ENCODE results near the gene HEXIM1.
A peak's percentile ranks its signal among the peaks of the same experiment; 100 is the strongest.

HEXIM1 gene

GRCh38 chr17:45148183-45149036 is at the start of gene HEXIM1:
Gene HEXIM1, plus strand, starts transcription at chr17:45148475. Its CDS starts 716 bp downstream, at chr17:45149191.
- DNase-seq (ENCODE audit: low read depth) = peak; percentile 99

DNA sequence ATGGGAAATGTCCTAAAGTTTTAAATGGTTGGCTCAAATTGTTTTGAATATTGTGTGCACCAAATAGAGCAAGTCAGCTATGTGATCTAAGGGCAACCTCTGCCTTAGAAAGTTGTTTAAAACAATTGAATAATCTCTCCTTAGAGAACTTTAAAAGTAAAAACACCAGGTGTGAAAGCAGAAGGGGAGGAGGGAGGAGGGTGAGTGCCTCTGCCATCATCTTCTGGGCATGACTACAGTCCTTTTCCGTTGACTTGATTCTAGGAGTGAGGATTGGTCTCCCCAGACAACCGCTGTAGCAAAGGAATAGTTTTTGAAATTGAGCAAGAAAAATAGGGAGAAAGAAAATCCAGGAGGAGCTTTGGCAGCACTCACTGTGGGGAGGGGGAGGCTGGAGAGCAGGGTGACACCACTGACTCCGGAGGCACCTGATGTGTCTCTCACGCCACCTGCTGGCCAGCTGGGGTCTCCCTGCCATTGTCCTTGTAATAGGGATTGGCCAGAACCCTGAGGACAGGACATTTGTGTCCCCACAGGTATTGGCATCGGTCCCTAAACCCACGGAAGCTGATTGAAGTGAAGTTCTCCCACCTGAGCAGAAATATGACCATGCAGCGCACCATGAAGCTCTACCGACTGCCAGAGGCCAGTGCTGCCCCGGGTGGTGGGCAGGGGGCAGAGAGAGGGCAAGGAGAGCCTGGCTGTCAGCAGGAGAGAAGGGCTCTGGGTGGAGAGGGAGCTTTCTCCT is 49.2 kb upstream of the HEXIM1 start:
- peak; percentile 51 for DNase-seq (ENCODE audit: low read depth)

DNA sequence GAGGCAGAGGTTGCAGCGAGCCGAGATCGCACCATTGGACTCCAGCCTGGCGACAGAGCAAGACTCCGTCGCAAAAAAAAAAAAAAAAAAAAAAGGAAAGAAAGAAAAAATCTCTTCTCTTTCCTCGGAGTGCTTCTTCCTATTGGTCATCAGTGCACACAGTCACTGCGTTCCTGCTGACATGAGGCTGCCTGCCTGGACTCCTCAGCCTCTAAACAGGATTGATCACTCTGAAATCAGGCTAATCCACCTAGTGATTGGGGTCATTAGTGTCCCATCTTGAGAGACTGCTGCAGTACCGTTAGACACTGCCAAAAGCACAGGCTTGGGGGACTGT is 46.8 kb upstream of the HEXIM1 start:
- DNase-seq (ENCODE audit: low read depth) = no peak

- DNase-seq (ENCODE audit: low read depth) = no peak
These were observed 46.1 kb upstream of the HEXIM1 start for GRCh38 chr17:45101883-45102811.

- no peak for DNase-seq (ENCODE audit: low read depth)
These were observed 45.4 kb upstream of the HEXIM1 start for GRCh38 chr17:45102856-45103255.

GRCh38 chr17:45103269-45103795 is 44.9 kb upstream of the HEXIM1 start:
- no peak for DNase-seq (ENCODE audit: low read depth)

DNA sequence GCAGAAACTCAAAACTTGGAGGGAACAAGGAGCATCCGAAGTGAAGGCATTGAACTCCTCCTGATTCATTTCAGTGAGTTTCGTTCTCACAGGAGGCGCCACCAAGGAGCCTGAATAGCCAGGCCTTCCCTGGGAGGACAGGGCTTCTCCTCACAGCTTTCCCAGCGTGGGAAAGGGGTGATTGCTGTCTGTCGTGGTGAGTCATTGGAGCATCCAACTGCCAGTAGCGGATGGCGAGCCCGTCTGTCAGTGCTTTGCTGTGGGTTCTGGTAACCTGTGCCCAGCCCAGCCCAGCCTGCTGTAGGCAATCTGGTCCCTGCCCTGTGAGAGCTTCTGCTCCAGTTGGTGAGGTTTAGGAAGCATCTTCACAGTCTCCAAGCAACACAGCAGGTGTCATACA is 44.2 kb upstream of the HEXIM1 start:
- no peak for DNase-seq (ENCODE audit: low read depth)

DNA sequence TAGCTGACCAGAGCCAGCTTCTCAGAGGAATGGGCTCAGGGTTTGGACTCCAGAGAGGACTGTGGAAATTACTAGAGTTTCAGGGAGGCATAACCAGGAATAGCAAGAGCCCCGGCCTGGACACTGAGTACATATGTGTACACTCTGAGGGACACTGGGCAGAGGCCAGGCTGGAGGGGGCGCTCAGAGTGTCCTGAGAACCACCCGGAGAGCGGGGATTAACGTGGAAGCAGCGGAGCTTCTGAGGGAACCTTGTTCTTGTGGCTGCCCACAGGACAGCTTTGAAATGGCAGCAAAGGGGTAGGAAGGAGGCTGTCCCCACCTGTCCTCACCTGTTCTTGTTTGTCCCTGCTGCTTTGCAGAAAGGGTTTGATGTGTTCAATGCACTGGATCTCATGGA is 43.8 kb upstream of the HEXIM1 start:
- DNase-seq (ENCODE audit: low read depth) = no peak

DNA sequence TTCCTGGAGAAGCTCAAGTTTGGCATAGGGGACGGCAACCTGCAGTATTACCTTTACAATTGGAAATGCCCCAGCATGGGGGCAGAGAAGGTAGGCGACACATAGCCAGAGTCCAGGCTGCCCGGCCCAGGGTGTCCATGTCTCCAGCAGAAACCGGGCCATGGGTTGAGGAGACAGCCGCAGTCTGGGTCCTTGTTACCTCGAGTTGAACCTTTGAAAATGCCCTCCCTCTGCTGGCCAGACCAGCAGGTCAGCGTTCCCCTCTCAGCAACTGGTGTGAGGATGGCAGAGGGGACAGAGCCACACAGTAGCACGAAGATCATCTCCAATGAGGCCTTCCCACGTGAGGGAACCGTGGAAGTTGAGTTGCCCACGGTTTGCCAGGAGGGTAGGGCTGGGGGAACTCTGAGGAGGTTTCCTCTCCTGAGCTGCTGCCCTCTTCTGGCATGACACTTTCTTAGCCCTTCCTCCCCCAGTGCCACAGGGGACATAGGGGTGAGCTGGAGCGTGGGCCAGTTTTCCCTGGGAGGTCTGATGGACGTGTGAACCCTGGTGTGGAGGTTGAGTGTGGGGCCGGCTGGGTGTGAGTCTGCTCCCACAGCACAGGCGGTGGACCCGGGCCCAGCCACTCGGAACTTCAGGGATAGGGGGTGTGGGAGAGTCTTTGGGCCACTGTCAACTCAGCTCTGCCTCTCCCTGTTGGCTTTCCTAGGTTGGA is 43.2 kb upstream of the HEXIM1 start:
- DNase-seq (ENCODE audit: low read depth) = no peak

DNA sequence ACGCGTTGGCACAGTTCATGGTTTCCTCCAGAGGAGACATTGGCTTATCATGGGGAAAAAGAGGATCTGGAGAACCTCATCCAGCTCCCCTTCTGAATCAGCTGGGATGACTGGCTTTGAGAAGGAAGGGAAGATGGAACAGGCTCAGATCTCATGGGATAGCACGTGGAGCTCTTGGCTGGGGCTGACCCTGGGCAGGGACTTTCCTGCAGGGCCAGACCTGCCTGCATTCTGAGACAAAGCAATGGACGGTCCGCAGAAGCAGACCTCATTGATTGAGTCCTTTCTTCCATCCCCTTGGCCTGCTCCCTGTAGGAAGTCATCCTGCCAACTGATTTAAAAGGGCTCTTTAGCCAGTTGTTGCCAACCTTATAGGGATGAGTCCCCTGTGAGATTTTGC is 42.2 kb upstream of the HEXIM1 start:
- DNase-seq (ENCODE audit: low read depth) = no peak

- DNase-seq (ENCODE audit: low read depth) = no peak
These were observed 41.7 kb upstream of the HEXIM1 start for GRCh38 chr17:45106582-45106981.

GRCh38 chr17:45107293-45108010 is 40.8 kb upstream of the HEXIM1 start:
- no peak for DNase-seq (ENCODE audit: low read depth)

DNA sequence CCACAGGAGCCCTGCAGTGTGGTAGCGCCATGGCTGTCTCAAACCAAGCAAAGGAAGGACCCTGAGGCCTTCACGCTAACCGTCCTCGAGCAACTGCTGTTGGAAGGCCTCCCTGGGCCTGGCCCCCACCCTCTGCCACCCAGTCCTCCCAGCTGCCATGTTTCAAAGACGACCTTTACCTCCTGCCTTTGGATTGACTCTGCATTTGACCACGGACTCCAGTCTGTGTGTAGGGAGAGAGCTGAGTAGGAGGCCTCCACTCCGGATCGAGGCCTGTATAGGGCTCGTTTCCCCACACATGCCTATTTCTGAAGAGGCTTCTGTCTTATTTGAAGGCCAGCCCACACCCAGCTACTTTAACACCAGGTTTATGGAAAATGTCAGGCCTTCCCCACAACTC is 40.2 kb upstream of the HEXIM1 start:
- no peak for DNase-seq (ENCODE audit: low read depth)

DNA sequence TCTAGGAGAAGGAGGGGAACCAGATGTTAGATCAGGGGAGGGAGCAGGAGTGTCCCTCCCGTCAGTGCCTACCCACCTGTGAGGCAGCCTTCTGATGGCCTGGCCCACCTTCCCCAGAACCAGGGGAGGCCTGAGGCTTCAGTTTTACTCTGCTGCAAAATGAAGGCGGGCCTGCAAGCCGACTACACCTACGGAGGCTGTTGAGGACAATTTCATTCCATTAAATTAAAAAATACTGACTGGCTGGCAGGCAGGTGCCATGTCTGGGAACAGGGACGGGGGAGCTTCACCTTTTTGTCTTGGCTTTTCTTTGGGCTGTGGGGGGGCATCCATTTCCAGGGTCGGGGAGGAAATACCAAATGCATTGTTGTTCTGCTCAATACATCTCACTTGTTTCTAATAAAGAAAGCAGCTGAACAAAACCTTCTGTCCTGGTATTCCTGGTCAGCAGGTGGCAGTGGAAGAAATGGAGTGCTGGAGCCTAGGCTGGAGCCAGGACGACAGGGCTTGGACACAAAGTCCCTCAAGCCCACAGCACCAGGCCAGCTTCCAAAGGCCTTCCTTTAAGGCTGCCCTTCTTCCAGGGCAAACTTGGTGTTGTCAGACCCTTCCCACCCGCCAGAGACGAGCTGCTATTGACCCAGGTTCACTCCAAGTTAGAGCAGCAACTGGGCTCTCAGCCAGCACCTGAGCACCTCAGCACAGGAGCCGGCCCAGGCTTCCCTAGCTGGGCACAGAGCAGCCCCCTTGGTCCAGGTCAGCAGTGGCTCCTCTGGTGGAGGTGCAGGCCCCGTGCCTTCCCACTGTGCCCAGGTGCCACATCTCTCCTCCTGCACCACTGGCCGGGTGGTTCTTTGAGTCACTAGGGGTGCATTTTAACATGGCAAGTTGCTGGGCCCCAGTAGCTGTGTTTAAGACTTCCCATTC is 39.4 kb upstream of the HEXIM1 start:
- no peak for DNase-seq (ENCODE audit: low read depth)

DNA sequence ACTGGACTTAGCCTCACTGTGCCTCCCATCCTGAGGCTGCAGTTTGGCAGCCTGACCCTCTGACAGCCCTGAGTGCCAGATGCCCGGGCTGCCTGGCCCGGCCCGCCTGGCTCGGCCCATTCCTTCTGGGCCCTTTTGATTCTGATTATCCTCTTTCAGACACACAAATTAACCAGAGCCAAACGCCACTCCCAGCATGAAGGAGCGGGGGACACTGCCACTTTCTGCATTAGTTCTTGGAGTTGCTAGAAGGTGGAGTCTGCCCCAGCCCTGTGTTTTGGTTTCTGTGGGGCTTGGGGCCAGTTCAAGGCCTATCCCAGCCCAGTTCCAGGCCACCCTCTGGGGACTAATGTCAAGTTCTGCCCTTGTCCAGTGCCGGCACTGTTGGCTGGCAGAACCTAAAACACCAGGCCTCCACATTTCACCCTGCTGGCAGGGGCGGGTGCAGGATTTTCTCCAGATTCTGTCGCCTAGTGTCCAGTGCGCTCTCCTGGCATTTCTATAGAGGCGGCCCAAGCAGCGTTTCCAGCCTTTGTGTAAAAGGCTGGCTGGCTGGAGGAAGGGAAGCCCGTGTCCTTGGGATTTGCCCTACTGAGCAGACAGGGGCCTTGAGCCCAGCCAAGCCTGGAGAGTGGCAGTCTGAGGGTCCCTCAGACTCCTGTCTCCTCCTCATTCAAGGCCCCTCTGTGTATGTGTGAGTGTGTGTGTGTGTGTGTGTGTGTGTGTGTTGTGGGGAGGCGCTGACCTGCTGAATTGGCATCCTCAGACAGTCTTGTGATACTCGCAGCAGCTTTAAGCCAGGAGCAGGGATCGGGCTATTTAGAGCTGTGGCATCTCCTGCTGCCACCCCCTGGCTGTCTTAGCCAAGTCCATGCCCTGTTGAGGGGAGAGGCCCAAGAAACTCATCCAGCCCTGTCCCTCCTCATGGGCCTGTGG is 37.3 kb upstream of the HEXIM1 start:
- no peak for DNase-seq (ENCODE audit: low read depth)

DNA sequence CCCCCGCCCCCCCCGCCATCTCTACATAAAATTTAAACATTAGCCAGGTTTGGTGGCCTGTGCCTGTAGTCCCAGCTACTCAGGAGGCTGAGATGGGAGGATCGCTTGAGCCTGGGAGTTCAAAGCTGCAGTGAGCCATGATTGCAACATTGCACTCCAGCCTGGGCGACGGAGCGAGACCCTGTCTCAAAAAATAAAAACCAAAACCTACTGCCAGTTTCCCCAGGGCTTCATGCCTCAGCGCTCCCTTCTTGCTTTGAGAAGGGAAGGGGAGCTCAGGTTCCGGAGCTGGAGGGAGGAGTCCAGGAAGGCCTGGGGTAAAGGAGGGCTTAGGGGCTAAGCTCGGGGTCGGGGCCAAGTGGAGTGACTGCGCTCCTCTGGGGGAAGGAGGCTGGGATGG is 36.4 kb upstream of the HEXIM1 start:
- DNase-seq (ENCODE audit: low read depth) = no peak

DNA sequence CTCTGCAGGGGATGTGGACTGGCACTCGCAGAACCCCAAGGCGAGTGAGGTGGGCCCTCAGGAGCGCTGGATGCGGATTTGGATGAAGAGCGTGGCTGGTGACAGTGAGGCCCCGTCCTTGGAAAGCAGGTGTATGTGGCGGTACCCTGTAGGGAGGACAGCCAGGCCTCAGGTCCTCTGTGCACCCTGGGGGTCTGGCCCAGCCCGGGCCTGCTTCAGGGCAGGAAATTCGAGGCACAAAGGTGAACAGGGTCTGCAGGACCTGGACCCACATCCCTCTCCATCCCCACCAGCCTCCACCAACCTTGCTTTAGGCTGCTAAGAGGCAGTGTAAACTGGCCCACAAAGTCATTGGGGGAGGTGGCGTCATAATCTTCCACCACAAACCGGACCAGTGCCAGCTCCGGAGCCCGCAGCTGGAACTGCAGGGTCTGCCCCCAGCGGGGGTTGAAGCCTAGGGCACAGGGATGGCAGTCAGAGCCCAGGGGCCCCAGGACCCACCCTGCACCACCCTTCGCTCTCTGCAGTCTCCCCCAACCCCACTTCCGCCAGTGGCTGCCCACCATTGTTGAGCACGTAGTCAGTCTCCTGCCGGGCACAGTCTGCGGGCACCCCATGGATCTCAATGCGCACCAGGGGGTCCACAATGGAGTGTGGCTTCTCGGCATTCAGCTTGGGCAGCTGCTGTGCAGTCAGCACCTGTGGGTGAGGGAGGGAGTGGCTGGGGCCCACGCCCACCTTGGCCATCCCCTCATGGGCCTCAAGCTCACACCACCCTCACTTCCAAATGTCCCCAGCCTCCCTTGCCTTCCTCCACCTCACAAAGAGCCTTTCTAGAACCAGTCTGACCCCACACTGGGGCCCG is 35.5 kb upstream of the HEXIM1 start:
- no peak for DNase-seq (ENCODE audit: low read depth)

DNA sequence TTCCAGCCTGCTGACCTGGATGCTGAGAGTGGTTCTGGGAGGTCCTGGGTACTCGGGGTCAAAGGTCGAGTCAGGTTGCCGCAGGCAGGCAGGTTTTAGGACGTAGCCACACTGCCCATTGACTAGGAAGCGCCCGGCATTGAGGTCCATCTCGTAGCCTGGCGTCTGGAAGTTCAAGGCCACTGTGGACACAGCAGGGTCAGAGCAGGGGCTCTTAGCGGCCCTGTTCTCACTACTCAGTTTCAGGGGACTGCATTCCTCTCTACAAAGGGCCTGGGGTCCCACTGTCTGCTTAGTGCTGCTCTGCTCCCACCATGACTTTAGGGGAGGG is 34.9 kb upstream of the HEXIM1 start:
- no peak for DNase-seq (ENCODE audit: low read depth)
